CD14-positive monocyte (primary cell): Measurements from ENCODE around the gene TEC. TPM values are rescaled to one million over a fixed set of nuclear protein-coding genes. Genes with fewer than 3 reads are reported as not detected.

Experiments used
- DNase-seq, 3 donors: peaks; one replicate each; pipeline ENCODE4 v3.0.0-alpha.2; 2011 to 2022
- H2AFZ ChIP-seq: 2 replicates; pipeline ENCODE4 v1.6.0; 2012; ENCODE audit warnings: mild to moderate bottlenecking, low read depth, low read length, inconsistent platforms; ENCODE audit not compliant: insufficient read depth, poor library complexity, severe bottlenecking
- H3K27ac ChIP-seq, 2 donors: 1 replicate in 1 of 2; 2 replicates in 1 of 2; pipeline ENCODE4 v1.5.1; 2012 to 2013; ENCODE audit warnings: low read length in 2 of 2, control low read depth in 1 of 2, inconsistent platforms in 1 of 2, low read depth in 1 of 2, mild to moderate bottlenecking in 1 of 2
- H3K27me3 ChIP-seq, 2 donors: one replicate each; pipeline versions ENCODE4 v1.6.0 to v1.6.1; 2011 to 2013; ENCODE audit warnings: low read length in 2 of 2; ENCODE audit not compliant: control insufficient read depth in 2 of 2, insufficient read depth in 2 of 2
- H3K36me3 ChIP-seq, 2 donors: replicated peaks in 1 of 2; 1 replicate in 1 of 2; 2 replicates in 1 of 2; pipeline versions ENCODE4 v1.5.1 to v1.6.1; 2012 to 2013; ENCODE audit warnings: low read length in 2 of 2, control low read depth in 1 of 2, inconsistent platforms in 1 of 2, mild to moderate bottlenecking in 1 of 2; ENCODE audit not compliant: insufficient read depth in 2 of 2, control insufficient read depth in 1 of 2
- H3K4me1 ChIP-seq, 2 donors: 1 replicate in 1 of 2; 2 replicates in 1 of 2; pipeline versions ENCODE4 v1.5.1 to v1.6.1; 2012 to 2013; ENCODE audit warnings: low read length in 2 of 2, control low read depth in 1 of 2, inconsistent platforms in 1 of 2, mild to moderate bottlenecking in 1 of 2, moderate library complexity in 1 of 2; ENCODE audit not compliant: insufficient read depth in 2 of 2, control insufficient read depth in 1 of 2
- H3K4me2 ChIP-seq: replicated peaks from 2 replicates; pipeline ENCODE3; 2012; ENCODE audit warnings: low read length, moderate library complexity, mild to moderate bottlenecking; ENCODE audit not compliant: poor library complexity, severe bottlenecking; ENCODE audit errors: extremely low read depth
- H3K4me3 ChIP-seq, 3 experiments: fragments of 200-600 bp in 1 of 3; sonication (generic) in 1 of 3; replicated peaks in 1 of 3; 1 replicate in 2 of 3; 2 replicates in 1 of 3; pipeline ENCODE4 v1.5.1; 2011 to 2013; ENCODE audit warnings: low read length in 3 of 3, mild to moderate bottlenecking in 3 of 3, control low read depth in 2 of 3, low read depth in 2 of 3, inconsistent platforms in 1 of 3, moderate library complexity in 1 of 3
- H3K79me2 ChIP-seq: 2 replicates; pipeline ENCODE4 v1.6.0; 2012; ENCODE audit warnings: mild to moderate bottlenecking, control low read depth, inconsistent platforms, low read length, moderate library complexity; ENCODE audit not compliant: insufficient read depth
- H3K9ac ChIP-seq: 2 replicates; pipeline ENCODE4 v1.6.0; 2017; ENCODE audit warnings: low read length, mild to moderate bottlenecking; ENCODE audit not compliant: insufficient read depth, poor library complexity, severe bottlenecking
- H3K9me3 ChIP-seq, 2 donors: replicated peaks in 1 of 2; 1 replicate in 1 of 2; 2 replicates in 1 of 2; pipeline versions ENCODE4 v1.5.1 to v1.6.1; 2012 to 2013; ENCODE audit warnings: low read length in 2 of 2, control low read depth in 1 of 2; ENCODE audit not compliant: control insufficient read depth in 1 of 2, insufficient read depth in 1 of 2
- H4K20me1 ChIP-seq: 2 replicates; pipeline ENCODE4 v1.6.0; 2012; ENCODE audit warnings: mild to moderate bottlenecking, low read length, control low read depth, moderate library complexity; ENCODE audit not compliant: insufficient read depth
- H3K27ac Mint-ChIP-seq, 7 donors: one replicate each; pipeline ENCODE4 v1.8.0; 2020; ENCODE audit warnings: mild to moderate bottlenecking in 7 of 7, mixed read lengths in 7 of 7, moderate library complexity in 6 of 7, inconsistent platforms in 2 of 7
- H3K27me3 Mint-ChIP-seq, 3 donors: one replicate each; pipeline ENCODE4 v1.8.0; 2021 to 2022; ENCODE audit warnings: low read depth in 3 of 3, mild to moderate bottlenecking in 3 of 3, mixed read lengths in 3 of 3, moderate library complexity in 3 of 3, inconsistent platforms in 1 of 3
- H3K36me3 Mint-ChIP-seq, 2 donors: one replicate each; pipeline ENCODE4 v1.8.0; 2020; ENCODE audit warnings: mixed read lengths in 2 of 2, inconsistent platforms in 1 of 2, mild to moderate bottlenecking in 1 of 2
- H3K4me1 Mint-ChIP-seq: one replicate; pipeline ENCODE4 v1.8.0; 2020; ENCODE audit warnings: mild to moderate bottlenecking, mixed read lengths
- H3K4me3 Mint-ChIP-seq, 2 donors: one replicate each; pipeline ENCODE4 v1.8.0; 2020; ENCODE audit warnings: mild to moderate bottlenecking in 2 of 2, mixed read lengths in 2 of 2, moderate library complexity in 1 of 2
- H3K9me3 Mint-ChIP-seq, 7 donors: one replicate each; pipeline ENCODE4 v1.8.0; 2020 to 2022; ENCODE audit warnings: mixed read lengths in 7 of 7, mild to moderate bottlenecking in 6 of 7, moderate library complexity in 6 of 7, inconsistent platforms in 2 of 7
- whole genome bisulfite sequencing: methylation state at CpG from one replicate; pipeline ENCODE4 v1.1.5; 2013; ENCODE audit warnings: missing lambda C conversion rate; ENCODE audit not compliant: insufficient coverage; 5-methylcytosine and 5-hydroxymethylcytosine counted together
- intact Hi-C, 2 donors: fragments of 100-400 bp; cut with micrococcal nuclease; formaldehyde crosslinking; loops; one replicate each; pipeline versions ENCODE4 v1.15.0 to v1.15.1; 2023
- polyA plus RNA-seq, 3 donors: library from polyadenylated mRNA; depleted of rRNA in 1 of 3; unstranded in 2 of 3; stranded (reverse) in 1 of 3; fragments of 300-500 nt in 2 of 3; fragments of >200 nt in 1 of 3; fragmentation: Illumina TruSeq in 2 of 3; gene quantifications; 1 replicate in 2 of 3; 2 replicates in 1 of 3; pipeline ENCODE4 v1.2.3, GENCODE V29; 2012 to 2021
- TF ChIP-seq, protein P1 (sequence below): fragments of 200-600 bp; IDR thresholded peaks from one replicate; pipeline ENCODE4 v1.8.0; 2022; ENCODE audit warnings: antibody characterized with exemption, mild to moderate bottlenecking

TEC gene
- polyA plus RNA-seq, 3 donors: 0.30 to 2.5 (median 0.73) TPM

DNA sequence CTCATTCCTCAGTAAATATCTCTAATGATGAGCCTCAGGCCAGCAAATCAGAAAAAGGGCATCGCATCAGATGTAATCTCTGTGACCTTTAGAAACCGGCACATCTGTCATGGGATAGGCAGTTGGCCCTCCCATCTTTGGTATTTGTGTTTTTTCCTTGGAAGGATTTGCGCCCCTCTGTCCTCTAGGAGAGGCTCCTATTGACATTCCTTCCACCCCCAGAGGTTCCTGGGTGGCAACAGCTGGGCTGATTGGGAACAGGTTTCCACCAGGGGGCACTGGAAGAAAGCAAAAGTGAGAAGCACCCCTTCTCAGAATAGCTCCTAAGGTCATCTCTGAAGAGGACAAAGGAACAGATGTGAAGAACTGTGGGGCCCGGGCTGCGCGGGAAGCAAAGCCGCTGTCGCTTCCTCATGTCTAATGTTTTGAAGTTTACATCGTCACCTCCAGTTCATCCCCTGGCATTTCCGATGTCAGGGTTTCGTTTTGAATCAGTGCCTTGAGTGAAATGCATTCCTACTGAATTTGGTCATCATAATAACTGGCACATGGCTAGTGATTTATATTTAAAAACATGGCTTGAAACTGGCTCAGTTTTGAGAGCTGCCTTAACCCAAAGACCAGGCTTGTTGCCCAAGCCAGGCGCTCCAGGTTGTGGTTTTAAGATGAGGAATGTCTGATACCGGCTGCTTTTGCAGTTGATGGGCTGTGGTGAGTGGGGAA, 141.8 kb downstream of the TEC start:
- peak overlapping the region in 1 of 7 donors; percentile 43 for H3K27ac Mint-ChIP-seq
- H3K4me1 Mint-ChIP-seq: peaks cover 18% of the 10 kb centered on the region

DNA sequence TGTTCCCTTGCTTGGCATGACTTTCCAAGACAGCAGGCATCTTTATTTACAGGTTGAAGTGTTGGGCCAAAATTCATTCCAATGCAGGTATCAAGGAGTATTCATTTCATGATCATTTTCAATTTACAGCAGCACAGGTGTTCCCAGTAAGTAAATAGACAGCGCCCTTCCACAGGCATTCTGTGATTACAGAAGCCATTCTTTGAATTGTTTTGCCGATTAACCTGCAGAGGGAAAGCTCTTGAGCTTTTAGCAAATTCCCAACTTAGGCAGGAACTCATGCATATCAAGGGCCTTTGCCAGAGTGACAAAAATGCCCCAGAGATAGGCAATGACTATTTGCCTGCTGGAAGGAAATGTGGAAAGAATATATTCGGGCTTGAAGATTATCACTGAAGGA, 142.4 kb downstream of the TEC start:
- WGBS: 83% methylated on average over 1 of the region's 3 CpGs
- intact Hi-C loops: loop anchor here in 1 of 2 donors (10.0 kb wide), 1 partner anchor 148 kb away; no protein-coding TSS in a partner anchor
- TF ChIP-seq, protein P1, sequence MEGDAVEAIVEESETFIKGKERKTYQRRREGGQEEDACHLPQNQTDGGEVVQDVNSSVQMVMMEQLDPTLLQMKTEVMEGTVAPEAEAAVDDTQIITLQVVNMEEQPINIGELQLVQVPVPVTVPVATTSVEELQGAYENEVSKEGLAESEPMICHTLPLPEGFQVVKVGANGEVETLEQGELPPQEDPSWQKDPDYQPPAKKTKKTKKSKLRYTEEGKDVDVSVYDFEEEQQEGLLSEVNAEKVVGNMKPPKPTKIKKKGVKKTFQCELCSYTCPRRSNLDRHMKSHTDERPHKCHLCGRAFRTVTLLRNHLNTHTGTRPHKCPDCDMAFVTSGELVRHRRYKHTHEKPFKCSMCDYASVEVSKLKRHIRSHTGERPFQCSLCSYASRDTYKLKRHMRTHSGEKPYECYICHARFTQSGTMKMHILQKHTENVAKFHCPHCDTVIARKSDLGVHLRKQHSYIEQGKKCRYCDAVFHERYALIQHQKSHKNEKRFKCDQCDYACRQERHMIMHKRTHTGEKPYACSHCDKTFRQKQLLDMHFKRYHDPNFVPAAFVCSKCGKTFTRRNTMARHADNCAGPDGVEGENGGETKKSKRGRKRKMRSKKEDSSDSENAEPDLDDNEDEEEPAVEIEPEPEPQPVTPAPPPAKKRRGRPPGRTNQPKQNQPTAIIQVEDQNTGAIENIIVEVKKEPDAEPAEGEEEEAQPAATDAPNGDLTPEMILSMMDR: no peak
- H3K9me3 ChIP-seq: no peaks in the 10 kb centered on the region
- Mint-ChIP-seq H3K27ac (no peak overlapping the region), H3K27me3 (peaks cover 0 to 3% (median 2%) of the 10 kb centered on the region in 3 donors), H3K36me3 (peaks cover 12 to 14% of the 10 kb centered on the region in 2 donors), H3K4me3 (no peak overlapping the region), H3K9me3 (no peaks in the 10 kb centered on the region), H3K4me1 (peaks cover 18% of the 10 kb centered on the region)
- H3K4me2 ChIP-seq: no peak overlapping the region
- H4K20me1 ChIP-seq: no peaks in the 10 kb centered on the region
- DNase-seq: no peak
- peaks cover 7% of the 10 kb centered on the region in 2 donors for H3K4me1 ChIP-seq
- no peaks in the 10 kb centered on the region for H3K27me3 ChIP-seq
- peaks cover 4 to 6% of the 10 kb centered on the region in 2 donors for H3K36me3 ChIP-seq
- H3K9ac ChIP-seq: no peak overlapping the region
- H3K79me2 ChIP-seq: no peaks in the 10 kb centered on the region
- H3K27ac ChIP-seq: no peak overlapping the region
- no peak overlapping the region for H2AFZ ChIP-seq
- H3K4me3 ChIP-seq: no peak overlapping the region

More for the DNA sequence above, 141.8 kb downstream of the TEC start:
- Mint-ChIP-seq H3K36me3 (peaks cover 12 to 14% of the 10 kb centered on the region in 2 donors), H3K27me3 (peaks cover 0 to 3% (median 2%) of the 10 kb centered on the region in 3 donors), H3K4me3 (peak overlapping the region in 1 of 2 donors; percentile 78), H3K9me3 (no peaks in the 10 kb centered on the region)
- Histone ChIP-seq H3K27me3 (no peaks in the 10 kb centered on the region), H2AFZ (no peak overlapping the region), H3K4me2 (peak overlapping the region; percentile 34), H3K4me3 (peak overlapping the region in 1 of 3 experiments; percentile 19), H3K4me1 (peaks cover 7% of the 10 kb centered on the region in 2 donors), H3K9ac (no peak overlapping the region), H4K20me1 (no peaks in the 10 kb centered on the region), H3K36me3 (peaks cover 4 to 6% of the 10 kb centered on the region in 2 donors), H3K79me2 (no peaks in the 10 kb centered on the region), H3K27ac (no peak overlapping the region), H3K9me3 (no peaks in the 10 kb centered on the region)
- TF ChIP-seq, protein P1: peak; percentile 61
- peak; percentile 35 to 50 (median 36) for DNase-seq
- 0% methylated on average over 5 of the region's 13 CpGs for WGBS
- intact Hi-C loops: loop anchor here in 1 of 2 donors (10.0 kb wide), 1 partner anchor 147 kb away; no protein-coding TSS in a partner anchor
